ENCODE data around the gene BRMS1.

DNA sequence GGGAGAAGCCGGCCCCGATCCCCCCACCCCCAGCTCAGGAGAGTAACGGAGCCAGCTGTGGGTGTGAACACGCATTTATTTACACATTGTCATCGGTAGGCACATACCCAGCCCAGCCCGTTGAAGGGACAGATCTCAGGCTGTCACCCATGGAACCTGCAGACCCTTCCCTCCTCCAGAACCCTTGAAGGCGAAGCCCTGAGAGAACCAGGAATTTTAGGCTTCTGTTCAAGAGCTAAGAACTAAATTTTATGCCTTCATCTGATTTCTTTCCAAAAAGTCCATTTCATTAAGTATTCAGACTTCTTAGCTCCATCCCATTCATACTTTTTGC is 379 bp upstream of the BRMS1 start:
- TF ChIP-seq POLR2AphosphoS5 (IDR thresholded peaks at IDR 0.05; ENCODE audit: low read length), result no peak
- TF ChIP-seq, protein P1, sequence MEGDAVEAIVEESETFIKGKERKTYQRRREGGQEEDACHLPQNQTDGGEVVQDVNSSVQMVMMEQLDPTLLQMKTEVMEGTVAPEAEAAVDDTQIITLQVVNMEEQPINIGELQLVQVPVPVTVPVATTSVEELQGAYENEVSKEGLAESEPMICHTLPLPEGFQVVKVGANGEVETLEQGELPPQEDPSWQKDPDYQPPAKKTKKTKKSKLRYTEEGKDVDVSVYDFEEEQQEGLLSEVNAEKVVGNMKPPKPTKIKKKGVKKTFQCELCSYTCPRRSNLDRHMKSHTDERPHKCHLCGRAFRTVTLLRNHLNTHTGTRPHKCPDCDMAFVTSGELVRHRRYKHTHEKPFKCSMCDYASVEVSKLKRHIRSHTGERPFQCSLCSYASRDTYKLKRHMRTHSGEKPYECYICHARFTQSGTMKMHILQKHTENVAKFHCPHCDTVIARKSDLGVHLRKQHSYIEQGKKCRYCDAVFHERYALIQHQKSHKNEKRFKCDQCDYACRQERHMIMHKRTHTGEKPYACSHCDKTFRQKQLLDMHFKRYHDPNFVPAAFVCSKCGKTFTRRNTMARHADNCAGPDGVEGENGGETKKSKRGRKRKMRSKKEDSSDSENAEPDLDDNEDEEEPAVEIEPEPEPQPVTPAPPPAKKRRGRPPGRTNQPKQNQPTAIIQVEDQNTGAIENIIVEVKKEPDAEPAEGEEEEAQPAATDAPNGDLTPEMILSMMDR (IDR thresholded peaks at IDR 0.05 in 2 of 3, conservative IDR thresholded peaks at IDR 0.05 in 1 of 3; ENCODE audit: control insufficient read depth in 2 of 3, extremely low read depth in 1 of 3, insufficient read depth in 1 of 3, low read depth in 3 of 3, low read length in 3 of 3), result no peak
- TF ChIP-seq TAF1 (IDR thresholded peaks at IDR 0.05; ENCODE audit: borderline replicate concordance, low read depth, low read length), result no peak
- TF ChIP-seq, protein P2, sequence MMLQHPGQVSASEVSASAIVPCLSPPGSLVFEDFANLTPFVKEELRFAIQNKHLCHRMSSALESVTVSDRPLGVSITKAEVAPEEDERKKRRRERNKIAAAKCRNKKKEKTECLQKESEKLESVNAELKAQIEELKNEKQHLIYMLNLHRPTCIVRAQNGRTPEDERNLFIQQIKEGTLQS (IDR thresholded peaks at IDR 0.05; ENCODE audit: borderline replicate concordance, extremely low read depth, low read depth, low read length), result no peak
- no peak for TF ChIP-seq NR2C2 (IDR thresholded peaks at IDR 0.05; ENCODE audit: borderline replicate concordance, control insufficient read depth, insufficient read length, low read depth)
- TF ChIP-seq, protein P3, sequence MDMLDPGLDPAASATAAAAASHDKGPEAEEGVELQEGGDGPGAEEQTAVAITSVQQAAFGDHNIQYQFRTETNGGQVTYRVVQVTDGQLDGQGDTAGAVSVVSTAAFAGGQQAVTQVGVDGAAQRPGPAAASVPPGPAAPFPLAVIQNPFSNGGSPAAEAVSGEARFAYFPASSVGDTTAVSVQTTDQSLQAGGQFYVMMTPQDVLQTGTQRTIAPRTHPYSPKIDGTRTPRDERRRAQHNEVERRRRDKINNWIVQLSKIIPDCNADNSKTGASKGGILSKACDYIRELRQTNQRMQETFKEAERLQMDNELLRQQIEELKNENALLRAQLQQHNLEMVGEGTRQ (IDR thresholded peaks at IDR 0.05; ENCODE audit: borderline replicate concordance, low read depth, low read length), result no peak
- TF ChIP-seq EZH2 (IDR thresholded peaks at IDR 0.05; ENCODE audit: borderline replicate concordance, control insufficient read depth, low read depth, low read length), result no peak
- TF ChIP-seq, protein P4, sequence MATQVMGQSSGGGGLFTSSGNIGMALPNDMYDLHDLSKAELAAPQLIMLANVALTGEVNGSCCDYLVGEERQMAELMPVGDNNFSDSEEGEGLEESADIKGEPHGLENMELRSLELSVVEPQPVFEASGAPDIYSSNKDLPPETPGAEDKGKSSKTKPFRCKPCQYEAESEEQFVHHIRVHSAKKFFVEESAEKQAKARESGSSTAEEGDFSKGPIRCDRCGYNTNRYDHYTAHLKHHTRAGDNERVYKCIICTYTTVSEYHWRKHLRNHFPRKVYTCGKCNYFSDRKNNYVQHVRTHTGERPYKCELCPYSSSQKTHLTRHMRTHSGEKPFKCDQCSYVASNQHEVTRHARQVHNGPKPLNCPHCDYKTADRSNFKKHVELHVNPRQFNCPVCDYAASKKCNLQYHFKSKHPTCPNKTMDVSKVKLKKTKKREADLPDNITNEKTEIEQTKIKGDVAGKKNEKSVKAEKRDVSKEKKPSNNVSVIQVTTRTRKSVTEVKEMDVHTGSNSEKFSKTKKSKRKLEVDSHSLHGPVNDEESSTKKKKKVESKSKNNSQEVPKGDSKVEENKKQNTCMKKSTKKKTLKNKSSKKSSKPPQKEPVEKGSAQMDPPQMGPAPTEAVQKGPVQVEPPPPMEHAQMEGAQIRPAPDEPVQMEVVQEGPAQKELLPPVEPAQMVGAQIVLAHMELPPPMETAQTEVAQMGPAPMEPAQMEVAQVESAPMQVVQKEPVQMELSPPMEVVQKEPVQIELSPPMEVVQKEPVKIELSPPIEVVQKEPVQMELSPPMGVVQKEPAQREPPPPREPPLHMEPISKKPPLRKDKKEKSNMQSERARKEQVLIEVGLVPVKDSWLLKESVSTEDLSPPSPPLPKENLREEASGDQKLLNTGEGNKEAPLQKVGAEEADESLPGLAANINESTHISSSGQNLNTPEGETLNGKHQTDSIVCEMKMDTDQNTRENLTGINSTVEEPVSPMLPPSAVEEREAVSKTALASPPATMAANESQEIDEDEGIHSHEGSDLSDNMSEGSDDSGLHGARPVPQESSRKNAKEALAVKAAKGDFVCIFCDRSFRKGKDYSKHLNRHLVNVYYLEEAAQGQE (IDR thresholded peaks at IDR 0.05; ENCODE audit: low read depth, low read length), result no peak
- no peak for TF ChIP-seq CEBPB (IDR thresholded peaks at IDR 0.05; ENCODE audit: borderline replicate concordance in 1 of 2, low read depth in 2 of 2, low read length in 2 of 2)
- TF ChIP-seq, protein P5, sequence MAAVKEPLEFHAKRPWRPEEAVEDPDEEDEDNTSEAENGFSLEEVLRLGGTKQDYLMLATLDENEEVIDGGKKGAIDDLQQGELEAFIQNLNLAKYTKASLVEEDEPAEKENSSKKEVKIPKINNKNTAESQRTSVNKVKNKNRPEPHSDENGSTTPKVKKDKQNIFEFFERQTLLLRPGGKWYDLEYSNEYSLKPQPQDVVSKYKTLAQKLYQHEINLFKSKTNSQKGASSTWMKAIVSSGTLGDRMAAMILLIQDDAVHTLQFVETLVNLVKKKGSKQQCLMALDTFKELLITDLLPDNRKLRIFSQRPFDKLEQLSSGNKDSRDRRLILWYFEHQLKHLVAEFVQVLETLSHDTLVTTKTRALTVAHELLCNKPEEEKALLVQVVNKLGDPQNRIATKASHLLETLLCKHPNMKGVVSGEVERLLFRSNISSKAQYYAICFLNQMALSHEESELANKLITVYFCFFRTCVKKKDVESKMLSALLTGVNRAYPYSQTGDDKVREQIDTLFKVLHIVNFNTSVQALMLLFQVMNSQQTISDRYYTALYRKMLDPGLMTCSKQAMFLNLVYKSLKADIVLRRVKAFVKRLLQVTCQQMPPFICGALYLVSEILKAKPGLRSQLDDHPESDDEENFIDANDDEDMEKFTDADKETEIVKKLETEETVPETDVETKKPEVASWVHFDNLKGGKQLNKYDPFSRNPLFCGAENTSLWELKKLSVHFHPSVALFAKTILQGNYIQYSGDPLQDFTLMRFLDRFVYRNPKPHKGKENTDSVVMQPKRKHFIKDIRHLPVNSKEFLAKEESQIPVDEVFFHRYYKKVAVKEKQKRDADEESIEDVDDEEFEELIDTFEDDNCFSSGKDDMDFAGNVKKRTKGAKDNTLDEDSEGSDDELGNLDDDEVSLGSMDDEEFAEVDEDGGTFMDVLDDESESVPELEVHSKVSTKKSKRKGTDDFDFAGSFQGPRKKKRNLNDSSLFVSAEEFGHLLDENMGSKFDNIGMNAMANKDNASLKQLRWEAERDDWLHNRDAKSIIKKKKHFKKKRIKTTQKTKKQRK (IDR thresholded peaks at IDR 0.05; ENCODE audit: low read depth, low read length), result no peak
- TF ChIP-seq CHD2 (IDR thresholded peaks at IDR 0.05; ENCODE audit: borderline replicate concordance, low read depth, low read length), result no peak

Measured in GM12878 (cell line).